Fibroblast of the aortic adventitia (primary cell): ENCODE measurements around the gene DLG5. TPM values are rescaled to one million over a fixed set of nuclear protein-coding genes. Genes with fewer than 3 reads are reported as not detected.

Experiments used
- DNase-seq: peaks from one replicate; pipeline ENCODE4 v3.0.0-alpha.2; 2010; ENCODE audit warnings: low read depth
- H3K4me3 ChIP-seq: 2 replicates; pipeline ENCODE4 v1.5.1; 2011; ENCODE audit warnings: low read depth, mild to moderate bottlenecking, control low read depth, low read length, moderate library complexity
- CTCF ChIP-seq: IDR thresholded peaks from 2 replicates; pipeline ENCODE4 v1.5.1; 2011; ENCODE audit warnings: mild to moderate bottlenecking, low read length, control low read depth, inconsistent platforms; ENCODE audit not compliant: insufficient read depth
- total RNA-seq: library from RNA; depleted of rRNA; stranded (reverse); fragments of >200 nt; gene quantifications from 2 replicates; pipeline ENCODE4 v1.2.3, GENCODE V29; 2012; ENCODE audit warnings: low replicate concordance

The DLG5 gene
- total RNA-seq, 1 donor = 42.7 TPM

GRCh38 chr10:77792155-77792554 lies 134.4 kb downstream of the DLG5 start:
- no peak for DNase-seq
- no peak for TF ChIP-seq CTCF
- no peak overlapping the region for H3K4me3 ChIP-seq

- no peak for TF ChIP-seq CTCF
- H3K4me3 ChIP-seq = no peak overlapping the region
- DNase-seq = no peak
These were observed 135.0 kb downstream of the DLG5 start for GRCh38 chr10:77791506-77791905.

GRCh38 chr10:77789861-77790260 lies 136.7 kb downstream of the DLG5 start:
- no peak for TF ChIP-seq CTCF
- H3K4me3 ChIP-seq = no peak overlapping the region
- DNase-seq = no peak

GRCh38 chr10:77789016-77789415 lies 137.5 kb downstream of the DLG5 start:
- DNase-seq = no peak
- H3K4me3 ChIP-seq = no peak overlapping the region
- TF ChIP-seq CTCF = no peak

- no peak overlapping the region for H3K4me3 ChIP-seq
- TF ChIP-seq CTCF = no peak
- no peak for DNase-seq
These were observed 138.0 kb downstream of the DLG5 start for GRCh38 chr10:77788496-77789010.

GRCh38 chr10:77787440-77787839 lies 139.1 kb downstream of the DLG5 start:
- DNase-seq = no peak
- TF ChIP-seq CTCF = no peak
- no peak overlapping the region for H3K4me3 ChIP-seq

- TF ChIP-seq CTCF = no peak
- peak; percentile 71 for DNase-seq
- no peak overlapping the region for H3K4me3 ChIP-seq
These were observed 141.7 kb downstream of the DLG5 start for GRCh38 chr10:77784856-77785255.
